Tibial artery (tissue), 4 donors: ENCODE data around the gene RIMS1.

Source experiments
- DNase-seq, 2 donors: peaks; one replicate each; pipeline ENCODE4 v3.0.0-alpha.2; 2019
- H3K27ac ChIP-seq, 2 donors: fragments of 200-600 bp; sonication (generic) in 1 of 2; 1 replicate in 1 of 2; 2 replicates in 1 of 2; pipeline ENCODE4 v1.5.1; 2018 to 2019; ENCODE audit warnings: mild to moderate bottlenecking in 1 of 2
- H3K27me3 ChIP-seq, 2 donors: fragments of 200-600 bp; sonication (generic) in 1 of 2; one replicate each; pipeline versions ENCODE4 v1.5.1 to v1.6.0; 2016 to 2019
- H3K36me3 ChIP-seq, 3 donors: fragments of 200-600 bp; sonication (generic) in 2 of 3; one replicate each; pipeline ENCODE4 v1.5.1; 2016 to 2019; ENCODE audit warnings: mild to moderate bottlenecking in 2 of 3
- H3K4me1 ChIP-seq, 4 donors: fragments of 200-600 bp; sonication (generic) in 2 of 4; 1 replicate in 3 of 4; 2 replicates in 1 of 4; pipeline ENCODE4 v1.5.1; 2016 to 2019
- H3K4me3 ChIP-seq, 2 donors: fragments of 200-600 bp; sonication (generic) in 1 of 2; 1 replicate in 1 of 2; 2 replicates in 1 of 2; pipeline ENCODE4 v1.5.1; 2018 to 2019; ENCODE audit warnings: mild to moderate bottlenecking in 2 of 2
- H3K9me3 ChIP-seq, 3 donors: fragments of 200-600 bp; sonication (generic) in 1 of 3; one replicate each; pipeline ENCODE4 v1.5.1; 2016 to 2019
- CTCF ChIP-seq, 2 experiments: fragments of 200-600 bp in 1 of 2; fragments of 450-650 bp in 1 of 2; IDR thresholded peaks; one replicate each; pipeline ENCODE4 v1.5.1; 2017 to 2019; ENCODE audit warnings: antibody characterized with exemption in 2 of 2, mild to moderate bottlenecking in 1 of 2, moderate library complexity in 1 of 2
- intact Hi-C: fragments of 100-400 bp; cut with DNase I; formaldehyde crosslinking; loops from one replicate; pipeline ENCODE4 v1.15.0; 2023; ENCODE audit warnings: low total_unique reads

Gene RIMS1

DNA sequence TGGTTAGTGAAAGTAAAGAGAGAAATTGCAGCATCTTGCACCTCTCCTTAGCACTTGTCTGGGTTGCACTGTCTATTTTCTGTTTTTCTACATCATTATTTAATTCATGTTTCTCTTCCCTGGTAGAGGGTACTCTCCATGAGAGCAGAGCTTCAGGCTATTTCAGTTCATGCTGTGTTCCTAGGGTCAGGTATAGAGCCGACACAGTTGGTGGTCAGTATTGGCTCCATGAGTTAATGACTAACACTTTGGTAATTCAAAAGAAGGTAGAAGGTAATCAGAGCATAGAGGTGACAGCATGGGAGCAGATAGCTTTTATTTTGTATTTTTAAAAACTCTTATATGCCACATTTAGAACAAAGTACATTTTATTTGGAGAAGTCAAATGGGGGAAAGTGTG lies 42.7 kb downstream of the RIMS1 start:
- no peaks in the 10 kb centered on the region for H3K9me3 ChIP-seq
- H3K4me1 ChIP-seq: no peaks in the 10 kb centered on the region
- intact Hi-C loops: no loop called here
- H3K27me3 ChIP-seq: no peaks in the 10 kb centered on the region
- no peak overlapping the region for H3K27ac ChIP-seq
- DNase-seq: no peak
- no peak overlapping the region for H3K4me3 ChIP-seq
- H3K36me3 ChIP-seq: no peaks in the 10 kb centered on the region
- no peak for TF ChIP-seq CTCF (IDR thresholded peaks at IDR 0.05)

GRCh38 chr6:71933881-71934280 lies 47.5 kb downstream of the RIMS1 start:
- DNase-seq: no peak
- intact Hi-C loops: no loop called here

DNA sequence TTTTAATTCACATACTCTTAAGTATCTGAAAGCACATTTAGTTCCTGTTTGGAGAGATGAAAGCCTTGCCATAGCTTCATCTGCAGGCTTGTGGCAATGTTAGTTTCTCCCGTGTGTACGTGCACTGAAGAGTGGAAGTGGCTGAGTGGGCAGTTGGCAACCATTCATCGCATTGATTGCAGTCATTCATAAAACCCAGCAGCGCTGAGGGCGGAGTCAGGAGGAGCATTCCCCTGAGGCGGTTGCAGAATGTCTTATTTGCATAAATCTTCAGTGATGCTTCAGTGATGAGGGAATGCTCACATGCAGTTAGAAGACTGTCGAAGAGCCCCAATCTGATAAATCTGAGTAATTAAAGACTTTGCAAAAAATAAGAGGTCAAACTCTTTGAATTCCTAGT lies 79.1 kb downstream of the RIMS1 start:
- no peaks in the 10 kb centered on the region for H3K9me3 ChIP-seq
- DNase-seq: no peak
- H3K4me1 ChIP-seq: no peaks in the 10 kb centered on the region
- intact Hi-C loops: no loop called here
- no peak overlapping the region for H3K4me3 ChIP-seq
- TF ChIP-seq CTCF (IDR thresholded peaks at IDR 0.05): no peak
- no peaks in the 10 kb centered on the region for H3K27me3 ChIP-seq
- H3K36me3 ChIP-seq: no peaks in the 10 kb centered on the region
- H3K27ac ChIP-seq: no peak overlapping the region

More at GRCh38 chr6:71933881-71934280, 47.5 kb downstream of the RIMS1 start:
- no peaks in the 10 kb centered on the region for H3K4me1 ChIP-seq
- peaks cover 0 to 8% (median 6%) of the 10 kb centered on the region in 3 donors for H3K9me3 ChIP-seq
- TF ChIP-seq CTCF (IDR thresholded peaks at IDR 0.05): no peak
- no peak overlapping the region for H3K4me3 ChIP-seq
- no peaks in the 10 kb centered on the region for H3K36me3 ChIP-seq
- H3K27ac ChIP-seq: no peak overlapping the region
- no peaks in the 10 kb centered on the region for H3K27me3 ChIP-seq

GRCh38 chr6:71967436-71967835 lies 81.1 kb downstream of the RIMS1 start:
- no peaks in the 10 kb centered on the region for H3K4me1 ChIP-seq
- TF ChIP-seq CTCF (IDR thresholded peaks at IDR 0.05): no peak
- H3K27me3 ChIP-seq: no peaks in the 10 kb centered on the region
- DNase-seq: no peak
- no peak overlapping the region for H3K27ac ChIP-seq
- intact Hi-C loops: no loop called here
- H3K4me3 ChIP-seq: no peak overlapping the region
- H3K36me3 ChIP-seq: no peaks in the 10 kb centered on the region
- H3K9me3 ChIP-seq: no peaks in the 10 kb centered on the region

DNA sequence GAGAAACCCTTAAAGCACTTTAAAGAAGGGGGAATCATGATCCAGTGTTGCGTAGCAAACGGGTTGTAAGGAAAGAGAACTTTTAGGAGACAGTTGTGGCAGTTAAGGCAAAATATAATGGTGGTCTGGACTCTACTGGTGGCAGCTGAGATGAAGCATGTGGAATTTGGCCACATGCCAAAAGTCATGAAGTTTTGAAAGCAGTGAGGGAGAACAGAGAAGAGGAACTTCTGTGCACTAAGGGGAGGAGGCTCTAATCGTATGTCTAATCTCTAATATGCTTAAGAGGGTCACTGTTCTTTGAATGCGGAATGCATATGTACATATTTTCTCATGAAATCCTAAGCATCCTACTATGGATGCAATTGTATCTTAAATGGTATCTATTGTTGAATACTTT lies 91.5 kb downstream of the RIMS1 start:
- no peaks in the 10 kb centered on the region for H3K27me3 ChIP-seq
- intact Hi-C loops: no loop called here
- DNase-seq: no peak
- no peaks in the 10 kb centered on the region for H3K4me1 ChIP-seq
- H3K9me3 ChIP-seq: no peaks in the 10 kb centered on the region
- no peak for TF ChIP-seq CTCF (IDR thresholded peaks at IDR 0.05)
- no peak overlapping the region for H3K4me3 ChIP-seq
- H3K27ac ChIP-seq: no peak overlapping the region
- no peaks in the 10 kb centered on the region for H3K36me3 ChIP-seq

DNA sequence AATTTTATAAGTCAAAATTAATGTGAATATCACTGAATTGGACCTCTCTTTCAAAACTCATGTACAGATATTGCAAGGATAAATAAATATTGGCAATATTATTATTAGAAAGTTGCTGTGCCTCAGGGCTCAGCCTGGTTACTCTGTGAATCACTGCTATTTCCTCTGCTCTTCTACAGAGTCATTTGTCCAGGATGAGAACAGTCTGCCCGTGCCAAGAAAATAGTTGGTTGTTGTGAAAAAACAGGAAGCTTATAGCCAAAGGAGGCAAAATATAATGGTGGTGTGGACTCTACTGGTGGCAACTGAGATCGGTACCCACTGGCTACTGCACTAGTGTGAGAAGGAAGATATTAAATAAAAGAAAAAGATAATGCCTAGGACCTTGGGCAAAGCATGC lies 93.6 kb downstream of the RIMS1 start:
- DNase-seq: no peak
- intact Hi-C loops: no loop called here
- no peak overlapping the region for H3K4me3 ChIP-seq
- no peak overlapping the region for H3K27ac ChIP-seq
- no peaks in the 10 kb centered on the region for H3K36me3 ChIP-seq
- no peak for TF ChIP-seq CTCF (IDR thresholded peaks at IDR 0.05)
- H3K4me1 ChIP-seq: no peaks in the 10 kb centered on the region
- H3K27me3 ChIP-seq: no peaks in the 10 kb centered on the region
- H3K9me3 ChIP-seq: no peaks in the 10 kb centered on the region
